Endothelial cell of umbilical vein (primary cell): ENCODE measurements around the gene RANGRF.

ENCODE experiments used
- EZH2 ChIP-seq: IDR thresholded peaks from 2 replicates; pipeline ENCODE4 v1.6.1; 2012; ENCODE audit warnings: borderline replicate concordance, low read depth, mild to moderate bottlenecking, moderate library complexity, low read length, inconsistent platforms; ENCODE audit not compliant: severe bottlenecking
- JUN ChIP-seq: IDR thresholded peaks from 2 replicates; pipeline ENCODE4 v1.6.1; 2011; ENCODE audit warnings: borderline replicate concordance, low read depth; ENCODE audit not compliant: insufficient read length, insufficient read depth
- MYC ChIP-seq: IDR thresholded peaks from one replicate; pipeline ENCODE4 v1.6.1; 2011; ENCODE audit warnings: mild to moderate bottlenecking, low read depth, low read length
- POLR2A ChIP-seq: IDR thresholded peaks from 2 replicates; pipeline ENCODE4 v1.6.1; 2012; ENCODE audit warnings: low read depth, mild to moderate bottlenecking, control low read depth, low read length
- POLR2AphosphoS5 ChIP-seq: IDR thresholded peaks from 2 replicates; pipeline ENCODE4 v1.6.1; 2012; ENCODE audit warnings: low read depth, mild to moderate bottlenecking, control low read depth, low read length, moderate library complexity; ENCODE audit not compliant: insufficient read depth
- TF ChIP-seq, protein P1 (sequence below), 2 donors: IDR thresholded peaks; 1 replicate in 1 of 2; 2 replicates in 1 of 2; pipeline ENCODE4 v1.5.1; 2011; ENCODE audit warnings: low read length in 2 of 2, mild to moderate bottlenecking in 2 of 2, moderate library complexity in 2 of 2, control low read depth in 1 of 2, inconsistent platforms in 1 of 2, low read depth in 1 of 2; ENCODE audit not compliant: insufficient read depth in 1 of 2; ENCODE audit errors: extremely low read depth in 1 of 2
- TF ChIP-seq, protein P2 (sequence below): IDR thresholded peaks from 2 replicates; pipeline ENCODE4 v1.6.1; 2011; ENCODE audit not compliant: insufficient read depth, insufficient read length

GRCh38 chr17:8253801-8254200 is 34.7 kb upstream of the RANGRF start:
- TF ChIP-seq EZH2 (no peak), POLR2AphosphoS5 (no peak), POLR2A (no peak), MYC (no peak), JUN (no peak)
- TF ChIP-seq, protein P1, sequence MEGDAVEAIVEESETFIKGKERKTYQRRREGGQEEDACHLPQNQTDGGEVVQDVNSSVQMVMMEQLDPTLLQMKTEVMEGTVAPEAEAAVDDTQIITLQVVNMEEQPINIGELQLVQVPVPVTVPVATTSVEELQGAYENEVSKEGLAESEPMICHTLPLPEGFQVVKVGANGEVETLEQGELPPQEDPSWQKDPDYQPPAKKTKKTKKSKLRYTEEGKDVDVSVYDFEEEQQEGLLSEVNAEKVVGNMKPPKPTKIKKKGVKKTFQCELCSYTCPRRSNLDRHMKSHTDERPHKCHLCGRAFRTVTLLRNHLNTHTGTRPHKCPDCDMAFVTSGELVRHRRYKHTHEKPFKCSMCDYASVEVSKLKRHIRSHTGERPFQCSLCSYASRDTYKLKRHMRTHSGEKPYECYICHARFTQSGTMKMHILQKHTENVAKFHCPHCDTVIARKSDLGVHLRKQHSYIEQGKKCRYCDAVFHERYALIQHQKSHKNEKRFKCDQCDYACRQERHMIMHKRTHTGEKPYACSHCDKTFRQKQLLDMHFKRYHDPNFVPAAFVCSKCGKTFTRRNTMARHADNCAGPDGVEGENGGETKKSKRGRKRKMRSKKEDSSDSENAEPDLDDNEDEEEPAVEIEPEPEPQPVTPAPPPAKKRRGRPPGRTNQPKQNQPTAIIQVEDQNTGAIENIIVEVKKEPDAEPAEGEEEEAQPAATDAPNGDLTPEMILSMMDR (IDR thresholded peaks at IDR 0.05; ENCODE audit: extremely low read depth in 1 of 2, insufficient read depth in 1 of 2, low read depth in 1 of 2, low read length in 2 of 2) = peak; percentile 31 to 36
- TF ChIP-seq, protein P2, sequence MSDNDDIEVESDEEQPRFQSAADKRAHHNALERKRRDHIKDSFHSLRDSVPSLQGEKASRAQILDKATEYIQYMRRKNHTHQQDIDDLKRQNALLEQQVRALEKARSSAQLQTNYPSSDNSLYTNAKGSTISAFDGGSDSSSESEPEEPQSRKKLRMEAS = no peak
